Activated T-helper 2 cell treated with anti-CD3 and anti-CD28 coated beads, Interferon-gamma antibody, Interleukin-2, Interleukin-4, amounts not matched to agents 10 μg/mL and 5 μg/mL and 100 μg/mL, durations not matched to agents 14 hours and 24 hours and 36 hours (primary cell): Measurements from ENCODE around the gene GRIK3. TPM values are rescaled to one million over a fixed set of nuclear protein-coding genes. Genes with fewer than 3 reads are reported as not detected.

Experiments
- DNase-seq: peaks from one replicate; pipeline ENCODE4 v3.0.0; 2021; ENCODE audit warnings: low spot score
- H3K27ac Mint-ChIP-seq: one replicate; pipeline ENCODE4 v1.8.0; 2021; ENCODE audit warnings: mixed read lengths
- H3K27me3 Mint-ChIP-seq: one replicate; pipeline ENCODE4 v1.8.0; 2021; ENCODE audit warnings: low read depth, mixed read lengths
- H3K36me3 Mint-ChIP-seq: one replicate; pipeline ENCODE4 v1.8.0; 2021; ENCODE audit warnings: low read depth, mixed read lengths
- H3K4me1 Mint-ChIP-seq: one replicate; pipeline ENCODE4 v1.8.0; 2021; ENCODE audit warnings: low read depth, mixed read lengths
- H3K4me3 Mint-ChIP-seq: one replicate; pipeline ENCODE4 v1.8.0; 2021; ENCODE audit warnings: low read depth, mild to moderate bottlenecking, moderate library complexity, mixed read lengths
- H3K9me3 Mint-ChIP-seq: one replicate; pipeline ENCODE4 v1.8.0; 2021; ENCODE audit warnings: mixed read lengths
- intact Hi-C: fragments of 100-400 bp; cut with micrococcal nuclease; formaldehyde crosslinking; loops from one replicate; pipeline ENCODE4 v1.15.1; 2023
- total RNA-seq: library from RNA; stranded (reverse); gene quantifications from 2 replicates; pipeline ENCODE4 v1.2.3, GENCODE V29; 2022

Gene GRIK3
- total RNA-seq, 1 donor from 2014 or later, result not detected

- Mint-ChIP-seq H3K4me1 (no peaks in the 10 kb centered on the region), H3K27me3 (no peaks in the 10 kb centered on the region)
Measured at GRCh38 chr1:36863500-36863899, 170.8 kb downstream of the GRIK3 start.

GRCh38 chr1:36863061-36863460, 171.3 kb downstream of the GRIK3 start:
- intact Hi-C loops, result no loop called here

More at GRCh38 chr1:36863500-36863899, 170.8 kb downstream of the GRIK3 start:
- intact Hi-C loops, result no loop called here
- H3K36me3 Mint-ChIP-seq, result no peaks in the 10 kb centered on the region
- H3K9me3 Mint-ChIP-seq, result no peaks in the 10 kb centered on the region
- H3K27ac Mint-ChIP-seq, result no peak overlapping the region
- H3K4me3 Mint-ChIP-seq, result no peak overlapping the region
- no peak for DNase-seq

GRCh38 chr1:36861375-36861774, 172.9 kb downstream of the GRIK3 start:
- Mint-ChIP-seq H3K4me3 (no peak overlapping the region), H3K36me3 (no peaks in the 10 kb centered on the region), H3K9me3 (no peaks in the 10 kb centered on the region), H3K27me3 (no peaks in the 10 kb centered on the region), H3K4me1 (no peaks in the 10 kb centered on the region), H3K27ac (no peak overlapping the region)
- intact Hi-C loops, result no loop called here
- DNase-seq, result no peak

More at GRCh38 chr1:36863061-36863460, 171.3 kb downstream of the GRIK3 start:
- H3K4me3 Mint-ChIP-seq, result no peak overlapping the region
- H3K27me3 Mint-ChIP-seq, result no peaks in the 10 kb centered on the region
- H3K36me3 Mint-ChIP-seq, result no peaks in the 10 kb centered on the region
- no peak overlapping the region for H3K27ac Mint-ChIP-seq
- DNase-seq, result no peak
- no peaks in the 10 kb centered on the region for H3K4me1 Mint-ChIP-seq
- H3K9me3 Mint-ChIP-seq, result no peaks in the 10 kb centered on the region

- Mint-ChIP-seq H3K4me3 (no peak overlapping the region), H3K4me1 (no peaks in the 10 kb centered on the region), H3K36me3 (no peaks in the 10 kb centered on the region), H3K27ac (no peak overlapping the region), H3K9me3 (no peaks in the 10 kb centered on the region), H3K27me3 (no peaks in the 10 kb centered on the region)
- DNase-seq, result no peak
- intact Hi-C loops, result no loop called here
Measured at GRCh38 chr1:36859926-36860325, 174.4 kb downstream of the GRIK3 start.

GRCh38 chr1:36858981-36859380, 175.3 kb downstream of the GRIK3 start:
- H3K27ac Mint-ChIP-seq, result no peak overlapping the region
- intact Hi-C loops, result no loop called here
- no peaks in the 10 kb centered on the region for H3K36me3 Mint-ChIP-seq
- H3K4me1 Mint-ChIP-seq, result no peaks in the 10 kb centered on the region
- H3K4me3 Mint-ChIP-seq, result no peak overlapping the region
- H3K27me3 Mint-ChIP-seq, result no peaks in the 10 kb centered on the region
- H3K9me3 Mint-ChIP-seq, result no peaks in the 10 kb centered on the region
- DNase-seq, result no peak

GRCh38 chr1:36858553-36858952, 175.8 kb downstream of the GRIK3 start:
- no peaks in the 10 kb centered on the region for H3K27me3 Mint-ChIP-seq
- DNase-seq, result no peak
- H3K36me3 Mint-ChIP-seq, result no peaks in the 10 kb centered on the region
- H3K27ac Mint-ChIP-seq, result no peak overlapping the region
- H3K4me1 Mint-ChIP-seq, result no peaks in the 10 kb centered on the region
- H3K4me3 Mint-ChIP-seq, result no peak overlapping the region
- intact Hi-C loops, result no loop called here
- H3K9me3 Mint-ChIP-seq, result no peaks in the 10 kb centered on the region

GRCh38 chr1:36857754-36858153, 176.6 kb downstream of the GRIK3 start:
- no peak for DNase-seq
- intact Hi-C loops, result no loop called here
- Mint-ChIP-seq H3K27me3 (no peaks in the 10 kb centered on the region), H3K4me3 (no peak overlapping the region), H3K4me1 (no peaks in the 10 kb centered on the region), H3K36me3 (no peaks in the 10 kb centered on the region), H3K9me3 (no peaks in the 10 kb centered on the region), H3K27ac (no peak overlapping the region)

- intact Hi-C loops, result no loop called here
- Mint-ChIP-seq H3K9me3 (no peaks in the 10 kb centered on the region), H3K27ac (no peak overlapping the region), H3K27me3 (no peaks in the 10 kb centered on the region), H3K4me1 (no peaks in the 10 kb centered on the region), H3K4me3 (no peak overlapping the region), H3K36me3 (no peaks in the 10 kb centered on the region)
- no peak for DNase-seq
Measured at GRCh38 chr1:36855699-36856494, 178.4 kb downstream of the GRIK3 start.

- no peak overlapping the region for H3K27ac Mint-ChIP-seq
- intact Hi-C loops, result no loop called here
- no peak for DNase-seq
- no peaks in the 10 kb centered on the region for H3K4me1 Mint-ChIP-seq
- peaks cover under 1% of the 10 kb centered on the region for H3K27me3 Mint-ChIP-seq
- H3K4me3 Mint-ChIP-seq, result no peak overlapping the region
- no peaks in the 10 kb centered on the region for H3K9me3 Mint-ChIP-seq
- H3K36me3 Mint-ChIP-seq, result no peaks in the 10 kb centered on the region
Measured at GRCh38 chr1:36853638-36854037, 180.7 kb downstream of the GRIK3 start.

GRCh38 chr1:36852586-36852985, 181.7 kb downstream of the GRIK3 start:
- Mint-ChIP-seq H3K4me1 (no peaks in the 10 kb centered on the region), H3K9me3 (no peaks in the 10 kb centered on the region), H3K4me3 (no peak overlapping the region), H3K36me3 (no peaks in the 10 kb centered on the region), H3K27ac (no peak overlapping the region), H3K27me3 (peaks cover 3% of the 10 kb centered on the region)
- intact Hi-C loops, result no loop called here
- DNase-seq, result no peak

GRCh38 chr1:36851595-36851994, 182.7 kb downstream of the GRIK3 start:
- H3K4me1 Mint-ChIP-seq, result no peaks in the 10 kb centered on the region
- DNase-seq, result no peak
- H3K36me3 Mint-ChIP-seq, result no peaks in the 10 kb centered on the region
- no peaks in the 10 kb centered on the region for H3K9me3 Mint-ChIP-seq
- H3K27ac Mint-ChIP-seq, result no peak overlapping the region
- H3K4me3 Mint-ChIP-seq, result no peak overlapping the region
- intact Hi-C loops, result no loop called here
- peaks cover 3% of the 10 kb centered on the region for H3K27me3 Mint-ChIP-seq

GRCh38 chr1:36851087-36851486, 183.2 kb downstream of the GRIK3 start:
- no peak for DNase-seq
- Mint-ChIP-seq H3K27ac (no peak overlapping the region), H3K9me3 (no peaks in the 10 kb centered on the region), H3K27me3 (peaks cover 3% of the 10 kb centered on the region), H3K4me3 (no peak overlapping the region), H3K36me3 (no peaks in the 10 kb centered on the region), H3K4me1 (no peaks in the 10 kb centered on the region)
- intact Hi-C loops, result no loop called here

- no peak overlapping the region for H3K27ac Mint-ChIP-seq
- H3K36me3 Mint-ChIP-seq, result no peaks in the 10 kb centered on the region
- H3K9me3 Mint-ChIP-seq, result no peaks in the 10 kb centered on the region
- H3K27me3 Mint-ChIP-seq, result peaks cover 3% of the 10 kb centered on the region
- no peaks in the 10 kb centered on the region for H3K4me1 Mint-ChIP-seq
- DNase-seq, result no peak
- intact Hi-C loops, result no loop called here
- no peak overlapping the region for H3K4me3 Mint-ChIP-seq
Measured at GRCh38 chr1:36849956-36850355, 184.4 kb downstream of the GRIK3 start.
